Left lobe of liver (tissue), 2 donors: ENCODE measurements around the gene NDUFA11. TPM values are rescaled to one million over a fixed set of nuclear protein-coding genes. Genes with fewer than 3 reads are reported as not detected.

Experiments used
- ATAC-seq: fragments of 200-7000 bp; cut with Tn5 transposase; one replicate; pipeline ENCODE4 v1.9.1; 2020; ENCODE audit warnings: mild to moderate bottlenecking, moderate library complexity
- DNase-seq: peaks from one replicate; pipeline ENCODE4 v3.0.0-alpha.2; 2020; ENCODE audit warnings: low spot score
- total RNA-seq: library from RNA; stranded (reverse); gene quantifications from one replicate; pipeline ENCODE4 v1.2.1, GENCODE V29; 2021
- donor health status: DM: no; HTN: no; CAD: no; lungs with moderate emphysema.
- donor health status: DM: no; HTN: yes; CAD: no.

NDUFA11 gene
- 164 TPM for total RNA-seq

- ATAC-seq (peak; percentile 72), DNase-seq (peak; percentile 99)
Observed at GRCh38 chr19:5903624-5904351, at the start of gene NDUFA11. TSS of gene NDUFA11 (minus strand) at chr19:5903790. CDS start at chr19:5903708, 82 bp downstream.

DNA sequence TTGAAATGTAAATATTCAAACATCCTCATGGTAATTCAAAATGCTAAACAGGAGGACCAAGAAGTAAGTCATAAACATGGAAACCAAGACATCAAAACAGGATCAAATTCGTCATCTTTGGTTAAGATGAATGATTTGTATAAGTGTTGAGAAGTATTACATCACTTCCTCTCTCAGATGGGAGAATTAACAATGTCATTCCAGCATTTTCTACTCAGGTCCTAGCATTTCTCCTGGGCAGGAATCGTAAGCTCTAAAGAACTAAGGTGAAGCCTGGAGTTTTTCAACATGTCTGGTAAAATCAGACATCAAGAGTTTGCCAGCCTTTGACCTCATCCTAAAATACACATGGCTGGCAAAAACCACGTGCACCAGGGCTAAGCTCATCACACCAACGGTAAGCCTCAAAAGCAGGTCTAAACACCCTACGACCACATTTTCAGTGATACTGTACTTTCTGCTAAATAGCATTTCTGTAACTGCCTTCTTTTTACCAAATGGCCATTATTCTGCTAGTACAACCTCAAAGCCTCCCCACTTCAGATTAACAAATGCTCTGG is 49.5 kb upstream of the NDUFA11 start:
- ATAC-seq = no peak

DNA sequence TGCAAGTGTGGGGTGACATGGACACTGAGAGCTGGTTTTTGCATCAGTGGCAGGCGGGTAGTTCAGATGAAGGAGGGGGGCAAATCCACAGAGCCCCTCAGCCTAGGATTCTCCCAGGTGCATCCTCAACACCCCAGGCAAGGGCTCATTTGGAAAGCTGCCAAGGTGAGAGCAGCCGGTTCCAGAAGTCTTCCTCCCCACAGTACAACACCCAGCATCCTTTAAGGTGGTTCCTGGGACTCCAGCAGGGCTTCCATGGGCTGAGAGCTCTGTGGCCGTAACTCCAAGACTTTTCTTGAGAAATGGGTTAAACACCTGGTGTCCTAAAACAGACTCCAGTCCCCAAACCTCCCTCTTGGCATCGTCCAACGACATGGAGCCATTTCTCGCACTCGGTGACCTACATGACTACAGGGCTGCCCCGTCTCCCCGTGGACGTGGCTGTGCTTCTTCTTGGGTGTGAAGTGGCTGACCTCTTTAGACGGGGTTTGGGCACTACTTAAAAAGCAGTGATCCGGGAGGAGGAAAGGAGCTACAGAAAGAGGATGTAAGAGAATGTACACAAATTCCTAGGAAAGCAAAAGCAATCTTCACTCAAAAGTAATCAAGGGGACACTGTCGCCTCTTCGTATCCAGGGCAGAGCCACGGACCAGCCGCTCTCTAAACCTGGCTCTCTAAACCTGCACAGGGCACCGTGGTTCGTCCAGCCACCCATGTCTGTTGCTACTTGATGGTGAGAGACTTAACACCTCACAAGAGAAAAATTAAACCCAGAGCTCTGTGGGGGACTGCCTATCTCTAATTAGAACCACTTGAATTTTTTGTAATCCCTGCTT is 48.8 kb upstream of the NDUFA11 start:
- no peak for ATAC-seq
- DNase-seq = no peak

More for the DNA sequence above, 49.5 kb upstream of the NDUFA11 start:
- DNase-seq = no peak

GRCh38 chr19:5951338-5951861 is 47.8 kb upstream of the NDUFA11 start:
- no peak for ATAC-seq
- DNase-seq = no peak

GRCh38 chr19:5950741-5951140 is 47.2 kb upstream of the NDUFA11 start:
- DNase-seq = no peak
- no peak for ATAC-seq

DNA sequence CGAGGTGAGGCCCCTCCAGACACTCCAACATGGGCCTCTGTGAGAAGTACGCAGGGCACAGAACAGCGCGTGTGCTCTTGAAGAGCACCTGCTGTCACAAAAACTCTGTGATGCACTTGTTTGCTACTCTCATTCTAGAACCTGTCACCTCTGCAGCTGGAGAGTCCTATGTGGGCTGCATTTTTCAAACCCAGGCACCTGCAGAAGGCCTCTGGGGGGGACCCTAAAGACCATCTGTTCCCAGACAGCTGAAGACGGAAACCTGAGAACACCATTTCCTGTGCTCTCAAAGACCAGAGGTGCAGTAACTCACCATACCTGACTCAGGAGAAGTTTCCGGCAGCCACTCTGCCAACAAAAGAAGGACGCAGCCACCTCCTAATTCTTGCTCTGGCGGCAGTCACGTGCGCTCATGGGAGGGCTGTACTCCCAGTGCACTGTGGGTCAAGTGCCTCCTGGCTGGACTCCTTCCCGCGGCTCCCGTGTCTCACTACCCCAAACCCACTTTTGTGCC is 46.3 kb upstream of the NDUFA11 start:
- ATAC-seq = no peak
- DNase-seq = no peak

- DNase-seq (no peak), ATAC-seq (peak; percentile 78)
Observed at GRCh38 chr19:5948752-5949564, 45.4 kb upstream of the NDUFA11 start.

GRCh38 chr19:5947435-5947834 is 43.8 kb upstream of the NDUFA11 start:
- ATAC-seq (peak; percentile 18), DNase-seq (no peak)

GRCh38 chr19:5943623-5944022 is 40.0 kb upstream of the NDUFA11 start:
- no peak for ATAC-seq
- no peak for DNase-seq

- ATAC-seq (no peak), DNase-seq (no peak)
Observed at GRCh38 chr19:5943045-5943444, 39.5 kb upstream of the NDUFA11 start.

GRCh38 chr19:5941673-5942072 is 38.1 kb upstream of the NDUFA11 start:
- ATAC-seq = peak; percentile 71
- no peak for DNase-seq

DNA sequence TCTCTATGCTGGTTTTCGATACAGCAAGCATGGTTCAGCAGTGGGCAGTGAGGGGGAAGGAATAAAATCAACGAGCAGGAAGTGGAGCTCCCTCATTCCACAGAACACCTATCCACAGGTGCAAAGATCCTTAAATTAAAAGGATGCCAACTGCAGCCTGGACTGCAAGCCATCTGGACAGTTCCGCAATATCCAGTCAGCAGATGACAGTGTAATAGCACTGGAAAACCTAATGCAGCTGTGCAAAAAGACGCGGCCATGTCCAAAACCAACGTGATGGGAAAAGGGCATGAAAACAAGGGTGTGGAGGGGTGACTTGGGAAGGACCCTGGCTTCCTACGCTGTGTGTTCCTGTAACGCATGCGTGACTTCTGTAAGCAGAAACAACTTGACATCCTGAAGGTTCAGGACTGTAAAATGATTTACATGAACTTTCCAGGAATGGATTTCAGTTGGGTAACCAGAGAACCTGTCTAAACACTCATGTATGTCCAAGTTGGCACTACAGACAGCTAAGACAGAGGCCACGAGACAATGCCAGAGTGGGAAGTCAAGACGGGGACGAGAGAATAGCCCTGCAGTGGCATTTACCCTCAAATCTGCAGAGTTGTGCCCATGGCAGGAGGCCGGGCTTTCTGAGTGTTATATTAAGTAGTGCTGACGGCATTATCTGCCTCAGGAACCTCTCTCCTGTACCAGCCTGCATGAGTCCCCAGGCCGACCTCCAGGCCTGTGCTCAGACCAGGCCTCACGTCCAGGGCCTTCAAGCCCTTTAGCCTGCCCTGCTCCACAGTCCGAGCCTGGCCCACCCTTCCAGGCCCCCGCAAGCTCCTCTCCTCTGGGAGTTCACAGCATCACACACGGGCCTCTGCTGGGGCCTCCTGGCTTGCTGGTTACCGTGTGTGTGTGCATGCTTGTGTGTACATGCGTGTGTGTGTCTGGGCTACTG is 36.9 kb upstream of the NDUFA11 start:
- DNase-seq (no peak), ATAC-seq (no peak)

DNA sequence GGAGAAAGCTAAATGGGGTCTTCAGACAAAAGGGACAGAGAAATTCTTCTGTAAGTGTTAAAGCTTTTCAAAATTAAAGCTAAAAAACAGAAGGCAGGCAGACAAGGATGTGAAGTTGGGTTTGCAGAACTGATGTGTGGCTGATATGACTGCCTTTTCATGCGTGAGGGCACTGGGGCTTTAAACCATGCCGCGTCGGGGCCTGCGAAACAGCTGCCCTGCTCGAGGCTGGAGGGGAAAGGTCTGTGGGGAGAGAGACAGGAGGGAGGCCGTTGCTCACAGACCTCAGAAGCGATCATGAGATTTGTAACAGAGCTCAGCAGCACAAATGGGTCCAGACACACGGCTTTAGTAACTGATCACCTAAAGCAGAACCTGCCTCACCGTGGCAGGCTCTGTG is 34.0 kb upstream of the NDUFA11 start:
- DNase-seq = no peak

GRCh38 chr19:5936292-5936592 is 32.7 kb upstream of the NDUFA11 start:
- no peak for DNase-seq

More for the DNA sequence above, 34.0 kb upstream of the NDUFA11 start:
- ATAC-seq = no peak

DNA sequence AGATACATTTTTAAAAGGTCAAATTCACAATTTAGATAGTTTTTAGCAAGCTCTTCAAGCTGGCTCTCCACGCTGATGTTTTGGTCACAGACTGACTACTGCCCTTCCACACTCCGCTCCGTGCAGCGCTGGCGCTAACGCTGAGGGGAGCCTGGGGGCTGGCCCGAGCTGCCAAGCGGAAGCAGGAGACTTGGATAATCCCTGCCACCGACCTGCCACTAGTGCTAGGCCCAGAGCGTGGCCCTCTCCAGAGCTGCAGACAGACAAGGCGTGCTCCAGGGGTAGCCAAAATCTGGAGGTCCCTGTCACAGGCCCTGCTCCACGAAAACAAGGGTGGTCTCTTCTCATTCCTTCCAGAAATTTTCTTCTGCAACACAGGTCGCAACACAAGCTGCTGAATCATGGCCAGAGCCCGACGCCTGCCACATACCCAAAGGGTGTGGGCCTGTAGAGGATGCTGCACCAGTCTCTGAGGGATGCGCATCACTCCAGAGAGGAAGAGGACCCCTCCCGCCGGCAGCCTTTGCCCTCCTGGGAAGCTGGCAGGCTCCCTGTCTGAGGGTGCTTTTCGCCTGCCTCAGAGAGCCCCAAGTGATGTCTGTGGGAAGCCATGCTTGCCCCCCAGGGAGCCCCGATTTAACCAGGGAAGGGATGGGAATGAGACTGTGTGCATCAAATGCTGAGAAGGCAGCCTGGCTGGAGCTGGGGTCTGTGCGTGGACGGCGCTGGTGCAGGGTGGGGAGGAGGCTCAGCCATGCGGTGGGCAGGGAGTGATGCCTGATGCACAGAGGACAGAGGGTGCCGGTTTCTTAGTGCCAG is 32.1 kb upstream of the NDUFA11 start:
- ATAC-seq (no peak), DNase-seq (no peak)

More at GRCh38 chr19:5936292-5936592, 32.7 kb upstream of the NDUFA11 start:
- ATAC-seq = peak; percentile 54

DNA sequence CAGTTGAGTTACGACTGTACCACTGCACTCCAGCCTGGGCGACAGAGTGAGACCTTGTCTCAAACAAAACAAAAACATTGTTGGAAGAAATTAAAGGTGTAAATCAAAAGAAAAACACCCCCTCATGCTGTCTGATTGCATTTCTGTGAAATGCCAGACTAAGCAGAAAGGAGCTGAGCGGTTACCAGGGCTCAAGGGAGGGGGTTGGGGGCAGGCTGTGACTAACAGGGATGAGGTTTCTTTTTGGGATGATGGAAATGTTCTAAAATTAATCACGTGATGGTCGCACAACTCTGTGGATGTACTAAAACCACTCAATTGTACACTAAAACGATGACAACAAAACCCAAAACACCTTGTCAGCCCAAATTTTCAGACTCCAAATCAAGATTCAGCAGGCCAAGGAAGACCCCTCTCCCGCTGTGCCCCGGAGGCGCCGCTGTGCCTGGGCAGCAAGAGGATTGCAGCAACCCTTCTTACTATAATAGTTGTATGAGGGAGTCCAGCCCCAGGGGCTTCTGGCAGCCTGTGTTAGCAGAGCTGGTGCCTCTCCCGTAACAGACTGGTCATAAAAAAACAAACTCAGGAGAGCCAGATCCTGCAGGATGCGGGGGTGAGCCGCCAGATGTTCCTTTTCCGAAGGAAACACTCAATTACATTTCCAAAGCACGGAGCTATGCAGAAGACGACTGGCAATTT is 31.3 kb upstream of the NDUFA11 start:
- ATAC-seq (no peak), DNase-seq (no peak)

GRCh38 chr19:5934069-5934401 is 30.4 kb upstream of the NDUFA11 start:
- no peak for DNase-seq

More at GRCh38 chr19:5934069-5934401, 30.4 kb upstream of the NDUFA11 start:
- ATAC-seq = no peak
